DND-41 (cell line): ENCODE measurements around the gene PTGS1.

Experiments
- EZH2 ChIP-seq: IDR thresholded peaks from 3 replicates; pipeline ENCODE4 v1.6.1; 2012; ENCODE audit warnings: borderline replicate concordance, low read depth, mild to moderate bottlenecking, moderate library complexity, low read length, inconsistent platforms; ENCODE audit not compliant: severe bottlenecking
- TF ChIP-seq, protein P1 (sequence below): IDR thresholded peaks from 2 replicates; pipeline ENCODE4 v1.5.1; 2012; ENCODE audit warnings: borderline replicate concordance, low read length, moderate library complexity, mild to moderate bottlenecking; ENCODE audit not compliant: poor library complexity, severe bottlenecking; ENCODE audit errors: extremely low read depth

DNA sequence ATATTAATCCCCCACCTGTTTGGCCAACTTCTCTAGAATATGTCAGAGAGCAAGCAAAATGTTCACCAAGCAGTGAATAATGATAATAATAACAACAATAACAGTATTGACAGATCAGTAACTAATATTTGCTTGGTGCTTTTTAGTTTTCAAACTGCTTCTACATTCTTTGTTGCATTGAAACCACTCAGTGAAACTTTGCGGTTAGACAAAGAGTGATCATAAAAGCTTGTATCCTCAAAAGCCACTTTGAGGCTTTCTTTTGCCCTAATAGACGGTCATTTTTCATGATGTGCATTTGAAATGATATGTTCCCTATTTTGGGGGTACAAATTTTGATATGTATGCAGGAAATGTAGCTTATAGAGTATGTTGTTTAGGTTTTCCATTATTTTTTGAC, 43.6 kb upstream of the PTGS1 start:
- TF ChIP-seq, protein P1, sequence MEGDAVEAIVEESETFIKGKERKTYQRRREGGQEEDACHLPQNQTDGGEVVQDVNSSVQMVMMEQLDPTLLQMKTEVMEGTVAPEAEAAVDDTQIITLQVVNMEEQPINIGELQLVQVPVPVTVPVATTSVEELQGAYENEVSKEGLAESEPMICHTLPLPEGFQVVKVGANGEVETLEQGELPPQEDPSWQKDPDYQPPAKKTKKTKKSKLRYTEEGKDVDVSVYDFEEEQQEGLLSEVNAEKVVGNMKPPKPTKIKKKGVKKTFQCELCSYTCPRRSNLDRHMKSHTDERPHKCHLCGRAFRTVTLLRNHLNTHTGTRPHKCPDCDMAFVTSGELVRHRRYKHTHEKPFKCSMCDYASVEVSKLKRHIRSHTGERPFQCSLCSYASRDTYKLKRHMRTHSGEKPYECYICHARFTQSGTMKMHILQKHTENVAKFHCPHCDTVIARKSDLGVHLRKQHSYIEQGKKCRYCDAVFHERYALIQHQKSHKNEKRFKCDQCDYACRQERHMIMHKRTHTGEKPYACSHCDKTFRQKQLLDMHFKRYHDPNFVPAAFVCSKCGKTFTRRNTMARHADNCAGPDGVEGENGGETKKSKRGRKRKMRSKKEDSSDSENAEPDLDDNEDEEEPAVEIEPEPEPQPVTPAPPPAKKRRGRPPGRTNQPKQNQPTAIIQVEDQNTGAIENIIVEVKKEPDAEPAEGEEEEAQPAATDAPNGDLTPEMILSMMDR: no peak
- TF ChIP-seq EZH2: no peak
